GM18505 (cell line): ENCODE results near the gene RBPJ.

ENCODE experiments used
- ATAC-seq: cut with Tn5 transposase; IDR thresholded peaks from one replicate; pipeline ENCODE4 v1.9.1; 2021; ENCODE audit not compliant: unreplicated experiment
- POLR2A ChIP-seq: IDR thresholded peaks from 4 replicates; pipeline ENCODE4 v1.6.1; 2011; ENCODE audit warnings: borderline replicate concordance; ENCODE audit not compliant: insufficient read depth, insufficient read length; ENCODE audit errors: extremely low read depth

Gene RBPJ

GRCh38 chr4:26317766-26318165 lies 3.0 kb upstream of the RBPJ start:
- TF ChIP-seq POLR2A = no peak
- ATAC-seq = no peak

DNA sequence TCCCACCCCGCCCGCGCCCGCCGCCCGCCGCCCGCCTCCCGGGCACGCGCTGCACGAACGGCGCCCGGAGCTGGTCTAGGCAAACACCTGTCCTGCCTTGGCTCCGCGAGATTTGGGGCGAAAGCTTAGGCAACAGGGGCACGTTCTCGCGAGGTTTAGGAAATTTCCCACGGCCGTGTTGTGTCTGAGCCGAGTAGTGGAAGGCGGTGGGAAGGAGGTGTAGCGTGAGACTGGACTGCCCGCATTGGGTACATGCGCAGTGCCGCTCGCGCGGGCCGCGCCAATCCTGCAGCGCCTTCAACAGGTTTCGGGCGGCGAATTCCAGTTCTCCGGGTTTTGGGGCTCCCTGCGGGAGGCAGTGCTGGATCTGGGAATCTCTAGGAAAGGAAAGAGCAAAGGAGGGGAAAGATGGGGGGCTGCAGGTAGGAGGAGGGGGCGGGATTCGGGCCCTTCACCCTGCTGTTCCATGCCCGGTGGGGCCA lies 1.3 kb upstream of the RBPJ start:
- ATAC-seq = peak; percentile 69
- TF ChIP-seq POLR2A = no peak

GRCh38 chr4:26319949-26320537 lies 771 bp upstream of the RBPJ start:
- ATAC-seq = peak; percentile 17
- peak; percentile 49 for TF ChIP-seq POLR2A

GRCh38 chr4:26321373-26322221 lies 783 bp downstream of the RBPJ start:
- no peak for TF ChIP-seq POLR2A
- ATAC-seq = no peak

GRCh38 chr4:26322346-26322745 lies 1.5 kb downstream of the RBPJ start:
- TF ChIP-seq POLR2A = no peak
- no peak for ATAC-seq

DNA sequence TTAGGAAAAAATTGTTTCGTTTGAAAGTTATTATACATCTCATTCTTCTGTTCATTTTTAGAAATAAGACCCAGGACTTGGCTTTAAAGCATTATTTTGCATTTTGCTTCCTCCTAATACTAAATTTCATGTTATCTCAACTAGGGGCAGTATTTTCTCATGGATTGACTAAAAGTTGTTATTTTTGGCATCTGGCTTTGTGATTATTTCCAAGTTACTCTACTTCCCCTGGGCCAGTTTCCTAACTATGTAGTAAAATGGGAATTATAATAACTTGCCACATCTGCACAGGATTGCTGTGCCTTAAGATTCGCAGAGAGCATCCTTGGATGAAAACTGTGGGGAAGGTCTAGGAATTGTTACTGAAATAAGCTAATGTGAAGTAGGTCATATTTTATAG lies 3.0 kb downstream of the RBPJ start:
- TF ChIP-seq POLR2A = no peak
- no peak for ATAC-seq

DNA sequence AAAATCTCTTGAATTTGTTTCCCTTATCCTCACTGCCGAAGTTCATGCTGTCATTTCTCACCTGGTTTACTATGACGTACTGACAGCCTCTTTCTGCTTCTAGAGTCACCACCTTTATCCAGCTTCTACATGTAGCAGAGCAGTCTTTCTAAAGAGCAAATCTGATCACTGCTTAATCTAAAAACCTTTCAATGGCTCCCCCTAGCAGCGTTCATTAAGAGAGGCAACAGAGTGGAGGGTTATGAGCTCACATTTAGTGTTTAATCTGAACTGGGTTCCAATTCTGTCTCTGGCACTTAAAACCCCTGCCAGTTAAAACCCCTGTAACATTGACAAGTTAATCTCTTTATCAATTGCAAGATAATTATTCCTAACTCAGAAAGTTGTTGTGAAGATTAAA lies 4.4 kb downstream of the RBPJ start:
- no peak for ATAC-seq
- TF ChIP-seq POLR2A = no peak

DNA sequence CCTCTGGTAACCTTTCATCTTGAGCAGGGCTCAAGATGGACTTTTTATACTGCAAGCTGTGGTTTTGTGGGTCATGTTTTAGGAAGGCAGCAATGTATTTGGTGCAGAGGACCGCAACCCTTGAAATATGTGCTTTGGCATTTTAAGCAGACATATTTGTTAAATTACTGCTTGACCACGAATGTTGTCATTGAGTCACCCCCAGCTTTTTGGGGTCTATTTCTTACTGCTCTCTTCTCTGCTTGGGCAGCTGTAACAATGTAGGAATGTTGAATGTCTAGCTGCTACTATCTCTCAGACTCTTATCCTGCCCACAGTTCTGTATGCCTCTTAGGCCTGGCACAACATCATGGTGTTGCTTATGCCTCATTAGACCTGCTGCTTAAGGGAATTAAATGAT lies 6.0 kb downstream of the RBPJ start:
- TF ChIP-seq POLR2A = no peak
- no peak for ATAC-seq

GRCh38 chr4:26330186-26330787 lies 9.5 kb downstream of the RBPJ start:
- peak; percentile 55 for ATAC-seq
- TF ChIP-seq POLR2A = no peak

GRCh38 chr4:26330946-26331345 lies 10.1 kb downstream of the RBPJ start:
- ATAC-seq = no peak
- TF ChIP-seq POLR2A = no peak

DNA sequence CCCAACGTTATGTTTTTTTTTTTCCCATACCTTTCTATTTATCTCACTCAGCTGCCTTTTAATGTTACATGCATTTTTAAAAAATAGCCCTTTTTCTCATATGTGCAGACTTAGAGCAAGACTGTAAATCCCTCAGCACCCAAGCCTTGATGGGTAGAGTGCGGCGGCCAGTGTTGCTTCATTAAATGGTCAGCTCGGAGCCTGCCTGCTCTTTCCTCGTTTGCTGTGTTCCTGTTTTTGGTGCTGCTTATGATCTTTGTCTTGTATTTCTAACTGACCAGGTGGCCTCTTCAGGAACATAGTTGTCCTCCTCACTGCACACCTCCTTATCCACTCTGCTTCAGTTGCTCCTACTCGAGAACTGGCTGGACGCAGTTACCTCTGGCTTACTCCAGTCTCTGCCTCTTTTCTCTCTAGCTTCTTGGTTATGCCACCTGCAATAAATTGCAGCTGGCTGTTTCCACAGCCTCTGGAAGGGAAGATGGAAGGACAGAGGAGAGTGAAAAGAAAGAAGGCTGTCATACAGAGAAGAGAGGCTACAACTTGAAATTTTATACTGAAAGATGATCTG lies 10.7 kb downstream of the RBPJ start:
- no peak for TF ChIP-seq POLR2A

DNA sequence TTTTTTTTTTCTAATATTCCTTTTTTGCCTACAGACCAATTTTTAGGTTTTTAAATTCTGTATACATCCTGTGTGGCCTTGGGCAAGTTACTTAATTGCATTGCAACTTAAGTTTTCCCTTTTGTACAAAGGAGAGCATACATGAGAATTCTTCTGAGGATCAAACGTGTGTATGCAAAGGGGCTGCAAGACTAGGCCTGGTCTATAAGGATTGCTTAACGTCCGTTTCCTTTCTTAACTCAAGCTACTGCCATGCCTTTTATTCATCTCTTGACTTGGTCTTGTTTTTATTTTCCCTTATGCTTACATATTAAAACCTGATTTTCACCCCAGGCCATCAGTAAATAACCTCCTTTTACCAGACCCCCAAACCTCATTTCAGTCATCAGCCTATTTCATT lies 13.6 kb downstream of the RBPJ start:
- ATAC-seq = no peak
- no peak for TF ChIP-seq POLR2A

More for the DNA sequence above, 10.7 kb downstream of the RBPJ start:
- ATAC-seq = no peak

DNA sequence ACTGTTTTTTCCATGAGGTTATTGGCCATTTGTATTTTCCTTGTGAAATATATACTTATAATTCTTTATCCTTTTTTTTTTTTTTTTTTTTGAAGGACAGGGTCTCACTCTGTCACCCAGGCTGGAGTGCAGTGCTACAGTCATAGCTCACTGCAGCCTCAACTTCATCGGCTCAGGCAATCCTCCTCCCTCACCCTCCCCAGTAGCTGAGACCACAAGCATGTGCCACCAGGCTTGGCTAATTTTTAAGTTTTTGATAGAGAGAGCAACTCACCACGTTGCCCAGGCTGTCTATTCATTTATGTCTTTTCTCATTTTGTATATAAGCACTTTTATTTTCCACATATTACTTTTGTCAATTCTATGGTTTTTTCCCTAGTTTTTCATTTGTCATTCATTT lies 16.8 kb downstream of the RBPJ start:
- ATAC-seq = no peak
- no peak for TF ChIP-seq POLR2A
